DMS 273 treated with DMSO at 0.1 percent for 48 hours (cell line): ENCODE measurements around the gene DSCAML1.

ENCODE experiments used
- DNase-seq: peaks from one replicate; lab custom pipeline; 2025; lab: John Stamatoyannopoulos, UW

Gene DSCAML1

GRCh38 chr11:117724621-117725020 lies 72.4 kb downstream of the DSCAML1 start:
- no peak for DNase-seq

GRCh38 chr11:117724104-117724503 lies 72.9 kb downstream of the DSCAML1 start:
- DNase-seq, result no peak

GRCh38 chr11:117723277-117724024 lies 73.6 kb downstream of the DSCAML1 start:
- DNase-seq, result no peak

- DNase-seq, result no peak
Measured at GRCh38 chr11:117722082-117722481, 74.9 kb downstream of the DSCAML1 start.

- no peak for DNase-seq
Measured at GRCh38 chr11:117720061-117720511, 76.9 kb downstream of the DSCAML1 start.

GRCh38 chr11:117719480-117719879 lies 77.5 kb downstream of the DSCAML1 start:
- DNase-seq, result no peak

GRCh38 chr11:117717485-117718314 lies 79.3 kb downstream of the DSCAML1 start:
- DNase-seq, result no peak

- DNase-seq, result no peak
Measured at GRCh38 chr11:117716521-117717440, 80.2 kb downstream of the DSCAML1 start.

- no peak for DNase-seq
Measured at GRCh38 chr11:117715801-117716200, 81.2 kb downstream of the DSCAML1 start.

GRCh38 chr11:117713538-117713991 lies 83.5 kb downstream of the DSCAML1 start:
- no peak for DNase-seq

GRCh38 chr11:117712530-117712929 lies 84.5 kb downstream of the DSCAML1 start:
- DNase-seq, result no peak

- DNase-seq, result no peak
Measured at GRCh38 chr11:117711331-117711730, 85.7 kb downstream of the DSCAML1 start.

- no peak for DNase-seq
Measured at GRCh38 chr11:117710211-117710610, 86.8 kb downstream of the DSCAML1 start.

- no peak for DNase-seq
Measured at GRCh38 chr11:117706322-117706814, 90.6 kb downstream of the DSCAML1 start.

GRCh38 chr11:117705866-117706265 lies 91.2 kb downstream of the DSCAML1 start:
- DNase-seq, result no peak

GRCh38 chr11:117704395-117705100 lies 92.5 kb downstream of the DSCAML1 start:
- DNase-seq, result no peak

- DNase-seq, result no peak
Measured at GRCh38 chr11:117702946-117703598, 93.9 kb downstream of the DSCAML1 start.

- DNase-seq, result no peak
Measured at GRCh38 chr11:117701781-117702180, 95.2 kb downstream of the DSCAML1 start.

- DNase-seq, result no peak
Measured at GRCh38 chr11:117700551-117700950, 96.5 kb downstream of the DSCAML1 start.

- DNase-seq, result no peak
Measured at GRCh38 chr11:117697319-117697718, 99.7 kb downstream of the DSCAML1 start.

- DNase-seq, result no peak
Measured at GRCh38 chr11:117696540-117696939, 100.5 kb downstream of the DSCAML1 start.
